Jurkat, Clone E6-1 (cell line): ENCODE data around the gene PCDHB4. TPM values are rescaled to one million over a fixed set of nuclear protein-coding genes. Genes with fewer than 3 reads are reported as not detected.
A peak's percentile ranks its signal among the peaks of the same experiment; 100 is the strongest.
"Not testable (repeated sequence)": the region's sequence is repeated elsewhere in the genome, so short reads cannot be mapped to it uniquely, and the experiment has no call there.

Source experiments
- DNase-seq: peaks from one replicate; pipeline ENCODE4 v3.0.0-alpha.2; 2011; ENCODE audit warnings: low read depth, low spot score
- H3K4me3 ChIP-seq: 2 replicates; pipeline ENCODE4 v1.5.1; 2011; ENCODE audit warnings: mild to moderate bottlenecking, low read length, control low read depth, moderate library complexity
- polyA plus RNA-seq: library from polyadenylated mRNA; unstranded; fragments of >200 nt; gene quantifications from one replicate; pipeline ENCODE4 v1.2.1, GENCODE V29; 2012; ENCODE audit warnings: missing spikeins; ENCODE audit not compliant: insufficient read length, insufficient read depth

PCDHB4 gene
- polyA plus RNA-seq: not detected

DNA sequence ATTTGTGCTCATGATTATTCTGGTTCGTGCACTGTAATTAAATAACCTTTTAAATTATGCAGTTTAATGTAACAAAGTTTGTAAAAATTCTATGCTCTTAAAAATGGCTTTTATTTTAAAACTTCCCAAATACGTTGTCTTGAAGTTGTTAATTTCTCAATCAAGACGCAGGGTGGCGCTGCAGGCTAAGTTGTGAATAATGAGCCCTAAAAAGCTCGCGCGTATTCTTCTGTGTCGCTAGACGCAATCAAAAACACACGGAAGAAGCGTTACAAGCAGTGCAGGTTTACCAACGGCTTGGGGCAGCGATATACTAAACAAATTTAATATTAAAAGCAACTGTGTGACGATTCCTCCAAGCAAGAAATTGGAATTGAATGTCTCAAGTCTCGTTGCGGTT is at the start of gene PCDHB4:
TSS of gene PCDHB4 (plus strand) at position 256 of the 400 bp plus-strand sequence. CDS start 181 bp downstream, outside the sequence.
- H3K4me3 ChIP-seq: no peak within 1 kb of the TSS

DNA sequence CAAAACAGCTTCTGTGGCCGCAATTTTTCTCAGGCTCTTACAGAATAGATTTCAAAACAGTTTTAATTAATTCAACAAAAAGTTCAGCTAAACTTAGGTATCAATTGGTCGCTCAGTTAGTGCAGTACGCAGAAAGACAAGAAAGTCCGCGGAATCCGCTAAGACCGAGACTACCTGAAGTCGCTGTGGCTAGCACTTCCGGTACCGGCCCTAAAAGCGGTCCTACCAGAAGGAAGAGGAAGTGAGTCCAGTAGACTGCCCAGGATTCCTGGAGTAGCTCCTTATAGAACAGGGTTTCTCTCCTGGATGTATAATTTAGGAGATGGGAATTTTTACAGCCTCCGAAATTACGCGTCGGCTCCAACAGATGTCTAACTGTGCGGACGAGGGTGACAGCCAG is 43.8 kb upstream of the PCDHB4 start:
- H3K4me3 ChIP-seq: no peak overlapping the region
- DNase-seq: no peak

More for the DNA sequence above, at the start of gene PCDHB4:
- no peak for DNase-seq

DNA sequence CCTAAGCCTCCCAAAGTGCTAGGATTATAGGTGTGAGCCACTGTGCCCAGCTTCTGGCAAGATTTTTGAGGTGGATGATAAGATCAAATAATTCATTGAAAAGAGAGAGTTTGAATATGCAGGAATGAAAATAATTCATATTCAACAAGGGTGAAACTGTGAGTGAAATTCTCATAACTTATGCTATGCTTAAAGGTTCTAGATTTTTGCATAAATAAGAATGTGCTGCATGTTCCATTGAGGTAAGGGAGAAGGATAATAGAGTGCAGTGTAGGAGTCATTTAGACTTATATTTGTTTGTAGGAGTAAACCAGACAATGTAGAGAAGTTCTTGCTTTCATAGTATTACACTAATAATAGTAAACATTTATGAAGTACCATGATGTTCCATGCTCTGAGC is 39.4 kb upstream of the PCDHB4 start:
- no peak overlapping the region for H3K4me3 ChIP-seq

DNA sequence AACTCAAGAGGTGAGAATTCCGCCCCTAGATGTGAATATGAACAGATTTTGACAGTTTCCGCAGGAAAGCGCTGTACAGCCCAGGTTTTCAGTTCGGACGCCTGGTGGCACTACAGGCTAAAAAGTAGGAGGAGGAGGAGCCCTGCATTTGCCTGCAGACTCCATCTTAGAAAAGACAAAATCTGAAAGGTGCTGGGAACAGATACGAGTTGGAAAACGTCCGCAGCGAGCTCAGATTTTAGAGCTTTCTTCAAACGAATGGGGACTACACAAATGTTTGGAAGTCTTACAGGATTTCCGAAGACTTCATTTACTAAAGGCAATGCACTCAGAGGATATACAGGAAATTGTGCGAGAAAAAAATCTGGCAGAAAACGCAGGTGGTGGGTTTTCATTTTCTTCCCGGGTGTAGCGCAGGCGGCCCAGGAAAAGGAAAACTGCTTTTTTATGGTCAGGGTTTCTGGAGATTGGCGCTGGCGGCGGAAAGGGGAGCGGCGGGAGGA is 37.1 kb upstream of the PCDHB4 start:
- DNase-seq: peak; percentile 58
- H3K4me3 ChIP-seq: peak overlapping the region; percentile 44

More for the DNA sequence above, 39.4 kb upstream of the PCDHB4 start:
- DNase-seq: no peak

DNA sequence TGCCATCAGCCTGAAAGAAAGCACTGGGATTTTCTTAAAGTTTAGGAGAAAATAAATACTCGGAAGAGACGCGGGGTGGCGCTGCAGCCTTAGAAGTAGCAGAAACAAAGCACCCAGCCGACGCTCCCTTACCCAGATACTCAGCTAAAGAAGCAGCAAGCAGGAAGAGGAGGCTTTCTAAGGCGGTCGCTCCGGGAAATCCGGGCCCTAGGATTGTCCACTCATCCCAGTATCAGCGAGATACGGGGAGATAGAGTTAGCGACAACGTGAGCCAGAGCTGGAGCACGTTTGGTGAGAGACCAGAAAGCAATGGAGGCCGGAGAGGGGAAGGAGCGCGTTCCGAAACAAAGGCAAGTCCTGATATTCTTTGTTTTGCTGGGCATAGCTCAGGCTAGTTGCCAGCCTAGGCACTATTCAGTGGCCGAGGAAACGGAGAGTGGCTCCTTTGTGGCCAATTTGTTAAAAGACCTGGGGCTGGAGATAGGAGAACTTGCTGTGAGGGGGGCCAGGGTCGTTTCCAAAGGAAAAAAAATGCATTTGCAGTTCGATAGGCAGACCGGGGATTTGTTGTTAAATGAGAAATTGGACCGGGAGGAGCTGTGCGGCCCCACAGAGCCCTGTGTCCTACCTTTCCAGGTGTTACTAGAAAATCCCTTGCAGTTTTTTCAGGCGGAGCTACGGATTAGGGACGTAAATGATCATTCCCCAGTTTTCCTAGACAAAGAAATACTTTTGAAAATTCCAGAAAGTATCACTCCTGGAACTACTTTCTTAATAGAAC is 26.9 kb upstream of the PCDHB4 start, which contains the start of gene PCDHB2:
TSS of gene PCDHB2 (plus strand) at position 135 of the 782 bp plus-strand sequence. CDS start at position 311, 176 bp downstream.
- peak; percentile 29 for DNase-seq
- H3K4me3 ChIP-seq: peak within 1 kb of the TSS; percentile 13; the same call in 1 of the 2 replicates

DNA sequence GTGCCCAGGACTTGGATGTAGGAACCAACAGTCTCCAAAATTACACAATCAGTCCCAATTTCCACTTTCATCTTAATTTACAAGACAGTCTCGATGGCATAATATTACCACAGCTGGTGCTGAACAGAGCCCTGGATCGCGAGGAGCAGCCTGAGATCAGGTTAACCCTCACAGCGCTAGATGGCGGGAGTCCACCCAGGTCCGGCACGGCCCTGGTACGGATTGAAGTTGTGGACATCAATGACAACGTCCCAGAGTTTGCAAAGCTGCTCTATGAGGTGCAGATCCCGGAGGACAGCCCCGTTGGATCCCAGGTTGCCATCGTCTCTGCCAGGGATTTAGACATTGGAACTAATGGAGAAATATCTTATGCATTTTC is 26.4 kb upstream of the PCDHB4 start:
- DNase-seq: no peak
- no peak overlapping the region for H3K4me3 ChIP-seq

DNA sequence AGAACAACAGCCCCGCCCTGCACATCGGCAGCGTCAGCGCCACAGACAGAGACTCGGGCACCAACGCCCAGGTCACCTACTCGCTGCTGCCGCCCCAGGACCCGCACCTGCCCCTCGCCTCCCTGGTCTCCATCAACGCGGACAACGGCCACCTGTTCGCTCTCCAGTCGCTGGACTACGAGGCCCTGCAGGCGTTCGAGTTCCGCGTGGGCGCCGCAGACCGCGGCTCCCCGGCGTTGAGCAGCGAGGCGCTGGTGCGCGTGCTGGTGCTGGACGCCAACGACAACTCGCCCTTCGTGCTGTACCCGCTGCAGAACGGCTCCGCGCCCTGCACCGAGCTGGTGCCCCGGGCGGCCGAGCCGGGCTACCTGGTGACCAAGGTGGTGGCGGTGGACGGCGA is 25.4 kb upstream of the PCDHB4 start:
- not testable (repeated sequence) for H3K4me3 ChIP-seq, DNase-seq

DNA sequence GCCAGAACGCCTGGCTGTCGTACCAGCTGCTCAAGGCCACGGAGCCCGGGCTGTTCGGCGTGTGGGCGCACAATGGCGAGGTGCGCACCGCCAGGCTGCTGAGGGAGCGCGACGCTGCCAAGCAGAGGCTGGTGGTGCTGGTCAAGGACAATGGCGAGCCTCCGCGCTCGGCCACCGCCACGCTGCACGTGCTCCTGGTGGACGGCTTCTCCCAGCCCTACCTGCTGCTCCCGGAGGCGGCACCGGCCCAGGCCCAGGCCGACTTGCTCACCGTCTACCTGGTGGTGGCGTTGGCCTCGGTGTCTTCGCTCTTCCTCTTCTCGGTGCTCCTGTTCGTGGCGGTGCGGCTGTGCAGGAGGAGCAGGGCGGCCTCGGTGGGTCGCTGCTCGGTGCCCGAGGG is 25.0 kb upstream of the PCDHB4 start:
- not testable (repeated sequence) for H3K4me3 ChIP-seq, DNase-seq

DNA sequence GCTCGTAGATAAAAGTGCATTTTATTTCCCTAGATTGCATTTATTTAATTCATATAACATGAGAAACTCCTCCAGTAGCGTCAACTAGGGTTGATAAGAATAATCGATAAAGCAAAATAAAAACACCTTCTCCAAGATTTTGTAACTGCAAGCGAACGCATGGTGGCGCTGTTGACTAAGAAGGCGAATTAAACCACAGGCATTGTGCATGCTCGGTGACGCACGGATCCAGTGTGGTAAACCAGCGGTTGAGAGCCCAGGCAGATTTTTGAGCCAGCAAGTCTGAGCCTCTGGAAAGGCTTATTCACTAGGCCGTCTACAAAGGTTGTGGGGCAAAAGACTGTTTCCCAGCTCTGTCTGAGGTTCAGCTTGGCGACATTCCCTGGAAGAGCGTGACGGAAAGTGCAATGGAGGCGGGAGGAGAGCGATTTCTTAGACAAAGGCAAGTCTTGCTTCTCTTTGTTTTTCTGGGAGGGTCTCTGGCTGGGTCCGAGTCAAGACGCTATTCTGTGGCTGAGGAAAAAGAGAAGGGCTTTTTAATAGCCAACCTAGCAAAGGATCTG is 21.3 kb upstream of the PCDHB4 start, which contains the start of gene PCDHB3:
TSS of gene PCDHB3 (plus strand) at position 231 of the 563 bp plus-strand sequence. CDS start at position 408, 177 bp downstream.
- DNase-seq: no peak
- H3K4me3 ChIP-seq: no peak within 1 kb of the TSS

DNA sequence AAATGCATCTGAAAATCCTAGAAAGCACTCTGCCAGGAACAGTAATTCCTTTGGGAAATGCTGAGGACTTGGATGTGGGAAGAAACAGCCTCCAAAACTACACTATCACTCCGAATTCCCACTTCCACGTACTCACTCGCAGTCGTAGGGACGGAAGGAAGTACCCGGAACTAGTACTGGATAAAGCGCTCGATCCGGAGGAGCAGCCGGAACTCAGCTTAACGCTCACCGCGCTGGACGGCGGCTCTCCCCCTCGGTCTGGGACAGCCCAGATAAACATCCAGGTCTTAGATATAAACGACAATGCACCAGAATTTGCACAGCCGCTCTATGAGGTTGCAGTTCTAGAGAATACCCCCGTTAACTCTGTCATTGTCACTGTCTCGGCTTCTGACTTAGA is 20.6 kb upstream of the PCDHB4 start:
- DNase-seq: no peak
- no peak overlapping the region for H3K4me3 ChIP-seq

DNA sequence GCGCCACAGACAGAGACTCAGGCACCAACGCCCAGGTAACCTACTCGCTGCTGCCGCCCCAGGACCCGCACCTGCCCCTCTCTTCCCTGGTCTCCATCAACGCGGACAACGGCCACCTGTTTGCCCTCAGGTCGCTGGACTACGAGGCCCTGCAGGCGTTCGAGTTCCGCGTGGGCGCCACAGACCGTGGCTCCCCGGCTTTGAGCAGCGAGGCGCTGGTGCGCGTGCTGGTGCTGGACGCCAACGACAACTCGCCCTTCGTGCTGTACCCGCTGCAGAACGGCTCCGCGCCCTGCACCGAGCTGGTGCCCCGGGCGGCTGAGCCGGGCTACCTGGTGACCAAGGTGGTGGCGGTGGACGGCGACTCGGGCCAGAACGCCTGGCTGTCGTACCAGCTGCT is 19.5 kb upstream of the PCDHB4 start:
- not testable (repeated sequence) for DNase-seq, H3K4me3 ChIP-seq

DNA sequence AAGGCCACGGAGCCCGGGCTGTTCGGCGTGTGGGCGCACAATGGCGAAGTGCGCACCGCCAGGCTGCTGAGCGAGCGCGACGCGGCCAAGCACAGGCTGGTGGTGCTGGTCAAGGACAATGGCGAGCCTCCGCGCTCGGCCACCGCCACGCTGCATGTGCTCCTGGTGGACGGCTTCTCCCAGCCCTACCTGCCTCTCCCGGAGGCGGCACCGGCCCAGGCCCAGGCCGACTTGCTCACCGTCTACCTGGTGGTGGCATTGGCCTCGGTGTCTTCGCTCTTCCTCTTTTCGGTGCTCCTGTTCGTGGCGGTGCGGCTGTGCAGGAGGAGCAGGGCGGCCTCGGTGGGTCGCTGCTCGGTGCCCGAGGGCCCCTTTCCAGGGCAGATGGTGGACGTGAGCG is 19.1 kb upstream of the PCDHB4 start:
- not testable (repeated sequence) for DNase-seq, H3K4me3 ChIP-seq

DNA sequence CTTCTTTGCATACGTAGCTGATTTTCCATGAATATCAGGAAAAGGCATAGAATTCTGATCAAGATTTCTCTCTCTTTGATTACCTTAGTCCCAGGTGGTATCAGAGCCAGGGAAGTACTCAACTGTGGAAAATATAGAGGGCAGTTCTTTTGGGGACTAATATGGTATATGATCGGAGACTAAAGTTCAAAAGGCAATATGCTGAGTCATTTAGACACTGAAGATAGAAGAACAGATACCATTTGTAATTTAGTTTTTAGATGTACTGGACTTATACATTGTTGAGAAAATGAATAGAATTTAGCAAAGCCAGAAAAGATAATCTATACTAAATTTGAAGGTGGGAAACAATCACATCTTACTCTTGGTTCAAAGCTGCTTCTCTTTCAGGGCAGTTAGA is 16.3 kb upstream of the PCDHB4 start:
- no peak overlapping the region for H3K4me3 ChIP-seq
- no peak for DNase-seq

DNA sequence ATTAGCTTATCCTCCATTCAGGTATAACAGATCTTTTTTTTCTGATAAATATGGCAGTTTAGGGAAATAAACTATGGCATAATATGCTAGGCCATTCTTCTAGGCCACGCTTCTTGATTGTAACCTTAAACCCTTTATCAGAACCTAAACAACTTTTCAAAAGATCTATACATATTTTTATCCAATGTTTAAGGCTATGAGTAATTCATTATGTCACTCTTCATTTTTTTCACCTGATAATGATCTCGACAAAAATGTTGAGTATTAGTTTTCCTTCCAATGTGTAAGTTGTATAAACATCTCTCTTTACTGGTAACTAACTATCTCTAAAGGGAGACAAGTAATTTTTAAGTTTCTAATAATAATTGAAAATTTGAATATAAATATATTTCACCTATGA is 2.4 kb upstream of the PCDHB4 start:
- H3K4me3 ChIP-seq: no peak overlapping the region
- no peak for DNase-seq

DNA sequence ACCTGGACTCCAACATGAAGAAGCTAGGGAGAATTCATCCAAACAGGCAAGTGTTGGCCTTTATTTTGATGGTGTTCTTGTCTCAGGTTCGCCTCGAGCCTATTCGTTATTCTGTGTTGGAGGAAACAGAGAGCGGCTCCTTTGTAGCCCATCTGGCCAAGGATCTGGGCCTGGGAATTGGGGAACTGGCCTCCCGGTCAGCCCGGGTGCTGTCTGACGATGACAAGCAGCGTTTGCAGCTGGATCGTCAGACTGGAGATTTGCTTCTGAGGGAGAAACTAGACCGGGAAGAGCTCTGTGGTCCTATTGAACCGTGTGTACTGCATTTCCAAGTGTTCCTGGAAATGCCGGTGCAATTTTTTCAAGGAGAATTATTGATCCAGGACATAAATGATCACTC is 367 bp downstream of the PCDHB4 start:
- no peak overlapping the region for H3K4me3 ChIP-seq
- DNase-seq: no peak

DNA sequence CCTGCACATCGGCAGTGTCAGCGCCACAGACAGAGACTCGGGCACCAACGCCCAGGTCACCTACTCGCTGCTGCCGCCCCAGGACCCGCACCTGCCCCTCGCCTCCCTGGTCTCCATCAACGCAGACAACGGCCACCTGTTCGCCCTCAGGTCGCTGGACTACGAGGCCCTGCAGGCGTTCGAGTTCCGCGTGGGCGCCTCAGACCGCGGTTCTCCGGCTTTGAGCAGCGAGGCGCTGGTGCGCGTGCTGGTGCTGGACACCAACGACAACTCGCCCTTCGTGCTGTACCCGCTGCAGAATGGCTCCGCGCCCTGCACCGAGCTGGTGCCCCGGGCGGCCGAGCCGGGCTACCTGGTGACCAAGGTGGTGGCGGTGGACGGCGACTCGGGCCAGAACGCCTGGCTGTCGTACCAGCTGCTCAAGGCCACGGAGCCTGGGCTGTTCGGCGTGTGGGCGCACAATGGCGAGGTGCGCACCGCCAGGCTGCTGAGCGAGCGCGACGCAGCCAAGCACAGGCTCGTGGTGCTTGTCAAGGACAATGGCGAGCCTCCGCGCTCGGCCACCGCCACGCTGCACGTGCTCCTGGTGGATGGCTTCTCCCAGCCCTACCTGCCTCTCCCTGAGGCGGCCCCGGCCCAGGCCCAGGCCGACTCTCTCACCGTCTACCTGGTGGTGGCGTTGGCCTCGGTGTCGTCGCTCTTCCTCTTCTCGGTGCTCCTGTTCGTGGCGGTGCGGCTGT is 1.9 kb downstream of the PCDHB4 start:
- H3K4me3 ChIP-seq: not testable (repeated sequence)

DNA sequence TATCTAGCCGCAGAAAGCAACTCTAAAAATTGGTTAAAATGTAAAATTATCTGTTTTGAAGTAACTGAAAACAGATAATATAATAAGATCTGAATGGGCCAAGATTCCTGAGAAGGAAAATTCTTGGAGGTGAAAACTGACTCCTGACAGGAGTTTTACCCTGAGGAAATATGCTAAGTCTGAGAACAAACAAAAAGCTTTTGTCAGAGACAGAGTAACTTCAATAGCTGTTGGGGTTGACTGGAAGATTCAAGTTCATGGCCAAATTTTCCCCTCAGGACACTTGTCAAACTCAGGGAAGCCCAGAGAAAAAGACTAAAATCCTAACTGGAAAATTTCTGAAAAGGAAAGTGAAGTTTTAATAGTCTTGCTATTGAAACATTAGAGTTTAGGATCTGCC is 5.7 kb downstream of the PCDHB4 start:
- H3K4me3 ChIP-seq: no peak overlapping the region
- DNase-seq: no peak

More for the DNA sequence above, 1.9 kb downstream of the PCDHB4 start:
- DNase-seq: not testable (repeated sequence)

DNA sequence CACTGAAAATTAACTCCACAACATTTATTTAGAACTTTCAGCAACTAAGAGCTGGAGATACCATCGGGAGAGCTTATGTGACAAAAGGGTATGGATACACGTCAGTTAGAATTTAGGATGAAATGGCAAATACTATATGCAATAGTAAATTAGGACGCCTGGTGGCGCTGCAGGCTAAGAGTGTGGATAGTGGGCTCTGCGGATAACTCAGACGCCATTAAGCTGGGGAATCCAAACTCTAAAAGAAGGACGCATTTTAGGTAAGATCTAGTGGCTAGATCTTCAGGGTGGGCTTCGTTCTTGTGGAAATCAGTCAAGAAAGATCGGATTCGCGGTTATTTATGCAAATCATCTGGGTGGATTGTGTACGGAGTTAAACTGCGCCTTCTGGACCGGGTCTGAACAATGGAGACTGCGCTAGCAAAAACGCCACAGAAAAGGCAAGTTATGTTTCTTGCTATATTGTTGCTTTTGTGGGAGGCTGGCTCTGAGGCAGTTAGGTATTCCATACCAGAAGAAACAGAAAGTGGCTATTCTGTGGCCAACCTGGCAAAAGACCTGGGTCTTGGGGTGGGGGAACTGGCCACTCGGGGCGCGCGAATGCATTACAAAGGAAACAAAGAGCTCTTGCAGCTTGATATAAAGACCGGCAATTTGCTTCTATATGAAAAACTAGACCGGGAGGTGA is 13.6 kb downstream of the PCDHB4 start, which contains the start of gene PCDHB5:
TSS of gene PCDHB5 (plus strand) at position 177 of the 688 bp plus-strand sequence. CDS start at position 406, 229 bp downstream.
- H3K4me3 ChIP-seq: no peak within 1 kb of the TSS
- DNase-seq: no peak

DNA sequence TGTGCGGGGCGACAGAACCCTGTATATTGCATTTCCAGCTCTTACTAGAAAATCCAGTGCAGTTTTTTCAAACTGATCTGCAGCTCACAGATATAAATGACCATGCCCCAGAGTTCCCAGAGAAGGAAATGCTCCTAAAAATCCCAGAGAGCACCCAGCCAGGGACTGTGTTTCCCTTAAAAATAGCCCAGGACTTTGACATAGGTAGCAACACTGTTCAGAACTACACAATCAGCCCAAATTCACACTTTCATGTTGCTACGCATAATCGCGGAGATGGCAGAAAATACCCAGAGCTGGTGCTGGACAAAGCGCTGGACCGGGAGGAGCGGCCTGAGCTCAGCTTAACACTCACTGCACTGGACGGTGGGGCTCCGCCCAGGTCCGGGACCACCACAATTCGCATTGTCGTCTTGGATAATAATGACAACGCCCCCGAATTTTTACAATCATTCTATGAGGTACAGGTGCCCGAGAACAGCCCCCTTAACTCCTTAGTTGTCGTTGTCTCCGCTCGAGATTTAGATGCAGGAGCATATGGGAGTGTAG is 14.2 kb downstream of the PCDHB4 start:
- H3K4me3 ChIP-seq: no peak overlapping the region
- no peak for DNase-seq
